Activated B cell treated with CpG ODN at 0.5 μM for 24 hours (primary cell): Measurements from ENCODE around the gene NUP107. TPM values are rescaled to one million over a fixed set of nuclear protein-coding genes. Genes with fewer than 3 reads are reported as not detected.
A peak's percentile ranks its signal among the peaks of the same experiment; 100 is the strongest.

Experiments used
- ATAC-seq: fragments of 200-7000 bp; cut with Tn5 transposase; one replicate; pipeline ENCODE4 v1.10.0; 2021; ENCODE audit warnings: low read depth, mild to moderate bottlenecking, moderate library complexity
- CTCF ChIA-PET: fragments of 350-600 bp; sonication (Branson Sonifier 250); formaldehyde crosslinking; loops from one replicate; lab custom pipeline; 2021; ENCODE audit warnings: antibody characterized with exemption; lab: Charles Lee
- POLR2A ChIA-PET: fragments of 350-600 bp; sonication (Branson Sonifier 250); formaldehyde crosslinking; loops from one replicate; lab custom pipeline; 2021; ENCODE audit warnings: antibody characterized with exemption; lab: Charles Lee
- DNase-seq: peaks from one replicate; pipeline ENCODE4 v3.0.0; 2022
- H3K27ac Mint-ChIP-seq: one replicate; pipeline ENCODE4 v1.8.0; 2020; ENCODE audit warnings: mixed read lengths
- H3K27me3 Mint-ChIP-seq: one replicate; pipeline ENCODE4 v1.8.0; 2021; ENCODE audit warnings: mixed read lengths
- H3K36me3 Mint-ChIP-seq: one replicate; pipeline ENCODE4 v1.8.0; 2021; ENCODE audit warnings: low read depth, mixed read lengths
- H3K4me1 Mint-ChIP-seq: one replicate; pipeline ENCODE4 v1.8.0; 2021; ENCODE audit warnings: mixed read lengths
- H3K4me3 Mint-ChIP-seq: one replicate; pipeline ENCODE4 v1.8.0; 2020; ENCODE audit warnings: mild to moderate bottlenecking, mixed read lengths
- H3K9me3 Mint-ChIP-seq: one replicate; pipeline ENCODE4 v1.8.0; 2020; ENCODE audit warnings: mixed read lengths
- intact Hi-C: fragments of 100-400 bp; cut with micrococcal nuclease; formaldehyde crosslinking; loops from one replicate; pipeline ENCODE4 v1.15.1; 2024
- total RNA-seq: library from RNA; stranded (reverse); gene quantifications from 2 replicates; pipeline ENCODE4 v1.2.3, GENCODE V29; 2022
- TF ChIP-seq, protein P1 (sequence below): fragments of 200-600 bp; IDR thresholded peaks from one replicate; pipeline ENCODE4 v1.8.0; 2022; ENCODE audit warnings: antibody characterized with exemption, mild to moderate bottlenecking

Gene NUP107
- total RNA-seq, 1 donor from 2014 or later = 90.8 TPM

DNA sequence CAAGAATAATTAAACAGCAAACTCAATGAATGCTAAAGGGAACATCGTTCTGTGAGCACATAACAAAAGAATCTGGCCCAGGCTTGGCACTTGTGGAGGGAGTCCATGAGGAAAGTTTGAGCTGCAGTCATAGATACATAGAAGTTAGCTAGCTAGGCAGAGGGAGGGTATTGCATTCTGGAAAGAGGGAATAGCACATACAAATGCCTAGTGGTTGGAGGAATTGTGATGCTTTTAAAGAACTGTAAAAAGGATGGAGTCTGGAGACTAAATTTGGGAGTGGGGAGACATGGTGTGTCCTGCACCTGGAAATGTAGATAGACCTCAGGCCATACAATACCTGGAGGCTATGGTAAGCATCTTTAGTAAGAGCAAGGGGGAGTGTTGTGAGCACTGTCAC is 83.2 kb downstream of the NUP107 start:
- CTCF ChIA-PET = no interaction called here
- ATAC-seq (no peak), DNase-seq (no peak)
- H3K4me3 Mint-ChIP-seq = no peak overlapping the region
- intact Hi-C loops = no loop called here
- H3K9me3 Mint-ChIP-seq = no peaks in the 10 kb centered on the region
- peaks cover 29% of the 10 kb centered on the region for H3K4me1 Mint-ChIP-seq
- H3K27me3 Mint-ChIP-seq = no peaks in the 10 kb centered on the region
- POLR2A ChIA-PET = no interaction called here
- TF ChIP-seq, protein P1, sequence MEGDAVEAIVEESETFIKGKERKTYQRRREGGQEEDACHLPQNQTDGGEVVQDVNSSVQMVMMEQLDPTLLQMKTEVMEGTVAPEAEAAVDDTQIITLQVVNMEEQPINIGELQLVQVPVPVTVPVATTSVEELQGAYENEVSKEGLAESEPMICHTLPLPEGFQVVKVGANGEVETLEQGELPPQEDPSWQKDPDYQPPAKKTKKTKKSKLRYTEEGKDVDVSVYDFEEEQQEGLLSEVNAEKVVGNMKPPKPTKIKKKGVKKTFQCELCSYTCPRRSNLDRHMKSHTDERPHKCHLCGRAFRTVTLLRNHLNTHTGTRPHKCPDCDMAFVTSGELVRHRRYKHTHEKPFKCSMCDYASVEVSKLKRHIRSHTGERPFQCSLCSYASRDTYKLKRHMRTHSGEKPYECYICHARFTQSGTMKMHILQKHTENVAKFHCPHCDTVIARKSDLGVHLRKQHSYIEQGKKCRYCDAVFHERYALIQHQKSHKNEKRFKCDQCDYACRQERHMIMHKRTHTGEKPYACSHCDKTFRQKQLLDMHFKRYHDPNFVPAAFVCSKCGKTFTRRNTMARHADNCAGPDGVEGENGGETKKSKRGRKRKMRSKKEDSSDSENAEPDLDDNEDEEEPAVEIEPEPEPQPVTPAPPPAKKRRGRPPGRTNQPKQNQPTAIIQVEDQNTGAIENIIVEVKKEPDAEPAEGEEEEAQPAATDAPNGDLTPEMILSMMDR = no peak
- peak overlapping the region; percentile 15 for H3K27ac Mint-ChIP-seq
- H3K36me3 Mint-ChIP-seq = peaks cover 3% of the 10 kb centered on the region

DNA sequence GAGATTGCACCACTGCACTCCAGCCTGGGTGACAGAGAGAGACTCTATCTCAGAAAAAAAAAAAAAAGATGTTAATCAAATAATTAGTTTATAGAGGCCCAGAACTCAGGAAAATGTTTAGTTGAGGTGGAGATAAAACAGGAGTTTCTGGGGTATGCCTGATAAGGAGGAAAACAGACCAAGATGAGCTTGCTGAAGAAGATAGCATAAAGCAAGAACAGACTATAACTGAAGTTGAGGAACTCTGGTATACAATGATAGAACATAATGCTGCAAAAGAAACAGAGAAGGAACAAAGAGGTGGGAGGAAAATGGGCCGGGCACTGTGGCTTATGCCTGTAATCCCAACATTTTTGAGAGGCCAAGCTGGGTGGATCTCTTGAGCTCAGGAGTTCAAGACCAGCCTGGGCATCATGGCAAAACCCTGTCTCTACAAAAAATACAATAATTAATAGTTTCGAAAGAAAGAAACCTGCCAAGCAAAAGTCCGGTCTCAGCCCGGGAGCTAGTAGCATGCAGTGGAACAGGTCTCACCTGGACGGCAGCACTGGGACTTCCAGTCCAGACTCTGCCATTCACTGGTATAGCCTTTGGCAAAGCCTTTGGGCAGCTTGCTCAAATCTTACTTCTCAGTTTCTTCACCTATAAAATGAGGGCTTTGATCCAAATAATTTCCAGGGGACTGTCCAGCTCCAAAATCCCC is 84.6 kb downstream of the NUP107 start:
- Mint-ChIP-seq H3K4me3 (no peak overlapping the region), H3K36me3 (peaks cover 3% of the 10 kb centered on the region), H3K27me3 (no peaks in the 10 kb centered on the region), H3K27ac (peak overlapping the region; percentile 1), H3K4me1 (peaks cover 29% of the 10 kb centered on the region), H3K9me3 (no peaks in the 10 kb centered on the region)
- intact Hi-C loops = no loop called here
- TF ChIP-seq, protein P1 = no peak
- DNase-seq (no peak), ATAC-seq (no peak)
- ChIA-PET POLR2A (no interaction called here), CTCF (no interaction called here)

DNA sequence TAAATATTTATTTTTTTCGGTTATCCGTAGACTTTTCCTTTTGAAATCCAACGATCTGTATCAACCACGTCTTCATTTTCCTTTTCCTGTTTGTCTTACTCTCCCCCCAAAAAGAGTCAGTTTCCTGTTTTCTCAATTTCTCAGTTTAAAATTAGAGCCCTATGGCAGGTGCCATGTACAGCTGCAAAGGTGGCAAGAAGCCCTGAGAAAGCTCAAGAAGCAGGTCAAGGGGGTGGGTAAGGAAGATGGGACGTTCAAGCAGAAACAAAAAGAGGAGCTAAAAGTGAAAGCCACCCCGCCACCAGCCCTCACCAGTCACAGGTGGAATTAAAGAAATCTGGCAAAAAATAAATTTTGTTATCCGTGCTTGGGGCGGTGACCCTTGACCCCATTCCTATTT is 85.9 kb downstream of the NUP107 start:
- DNase-seq = no peak
- ATAC-seq = peak; percentile 40
- Mint-ChIP-seq H3K9me3 (no peaks in the 10 kb centered on the region), H3K4me3 (peak overlapping the region; percentile 72), H3K27ac (peak overlapping the region; percentile 86), H3K27me3 (no peaks in the 10 kb centered on the region), H3K4me1 (peaks cover 29% of the 10 kb centered on the region), H3K36me3 (no peaks in the 10 kb centered on the region)
- intact Hi-C loops = loop anchor here (2.0 kb wide), 1 partner anchor 26 kb away; the partner anchor contains the start of gene SLC35E3
- TF ChIP-seq, protein P1 = no peak
- POLR2A ChIA-PET = interaction anchor here (1.0 kb wide), 2 partner anchors 35 to 36 kb away, joined by 4 to 6 read pairs; partner anchors contain the start of gene MDM2
- CTCF ChIA-PET = interaction anchor here (0.6 kb wide), 1 partner anchor 439 kb away, joined by 6 read pairs; no protein-coding TSS in a partner anchor

DNA sequence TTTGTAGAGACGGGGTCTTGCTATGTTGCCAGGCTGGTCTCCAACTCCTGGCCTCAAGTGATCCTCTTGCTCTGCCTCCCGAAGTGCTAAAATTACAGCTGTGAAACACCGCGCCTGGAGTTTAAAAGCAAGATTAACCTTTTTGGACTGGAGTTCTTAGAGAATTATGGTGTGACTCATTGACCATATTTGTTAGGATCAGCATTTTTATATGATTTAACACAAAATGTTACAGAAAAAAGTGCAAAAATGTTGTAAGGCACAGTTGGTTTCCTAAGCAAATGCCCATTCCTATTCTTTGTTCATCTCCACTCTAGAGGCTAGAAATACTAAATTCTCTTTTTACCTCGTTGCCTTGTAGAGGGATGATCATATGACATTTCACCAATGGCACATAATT is 86.8 kb downstream of the NUP107 start:
- POLR2A ChIA-PET = no interaction called here
- TF ChIP-seq, protein P1 = no peak
- Mint-ChIP-seq H3K4me3 (no peak overlapping the region), H3K9me3 (no peaks in the 10 kb centered on the region), H3K4me1 (peaks cover 29% of the 10 kb centered on the region), H3K36me3 (no peaks in the 10 kb centered on the region), H3K27ac (peak overlapping the region; percentile 86), H3K27me3 (no peaks in the 10 kb centered on the region)
- no peak for DNase-seq
- intact Hi-C loops = loop anchor here (2.0 kb wide), 1 partner anchor 27 kb away; the partner anchor contains the start of gene SLC35E3
- no peak for ATAC-seq
- CTCF ChIA-PET = no interaction called here

DNA sequence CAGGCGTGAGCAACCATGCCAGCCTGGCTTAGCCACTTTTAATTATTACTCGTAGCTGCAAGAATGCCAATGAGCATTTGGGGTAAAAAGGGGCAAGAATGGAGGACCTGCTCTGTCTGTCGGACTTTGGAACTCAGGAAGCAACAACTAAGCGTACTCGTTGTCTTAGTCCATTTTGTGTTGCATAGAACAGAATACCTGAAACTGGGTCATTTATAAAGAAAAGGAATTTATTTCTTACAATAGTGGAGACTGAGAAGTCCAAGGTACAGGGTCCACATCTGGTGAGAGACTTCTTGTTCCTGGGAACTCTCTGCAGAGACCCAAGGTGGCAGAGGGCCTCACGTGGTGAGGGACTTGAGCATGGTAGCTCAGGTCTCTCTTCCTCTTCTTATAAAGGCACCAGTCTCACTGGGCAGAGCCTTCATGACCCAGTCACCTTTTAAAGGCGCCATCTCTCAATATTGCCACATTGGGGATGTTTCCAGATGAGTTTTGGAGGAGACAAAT is 88.4 kb downstream of the NUP107 start:
- Mint-ChIP-seq H3K9me3 (no peaks in the 10 kb centered on the region), H3K27me3 (no peaks in the 10 kb centered on the region), H3K4me3 (no peak overlapping the region), H3K36me3 (no peaks in the 10 kb centered on the region), H3K27ac (no peak overlapping the region), H3K4me1 (peaks cover 26% of the 10 kb centered on the region)
- ChIA-PET POLR2A (no interaction called here), CTCF (no interaction called here)
- TF ChIP-seq, protein P1 = no peak
- no peak for DNase-seq
- no peak for ATAC-seq
- intact Hi-C loops = no loop called here
